Breast epithelium (tissue), 3 donors: ENCODE data around the gene GATB.

Experiments used
- CTCF ChIP-seq, 3 donors: fragments of 450-650 bp; IDR thresholded peaks; one replicate each; pipeline ENCODE4 v1.5.1; 2016 to 2017; ENCODE audit warnings: antibody characterized with exemption in 3 of 3, mild to moderate bottlenecking in 3 of 3, moderate library complexity in 3 of 3
- POLR2A ChIP-seq: fragments of 450-650 bp; IDR thresholded peaks from one replicate; pipeline ENCODE4 v1.6.1; 2016; ENCODE audit warnings: antibody characterized with exemption, mild to moderate bottlenecking, moderate library complexity
- POLR2AphosphoS5 ChIP-seq, 3 donors: sonication (generic); formaldehyde crosslinking; IDR thresholded peaks; one replicate each; pipeline ENCODE4 v1.6.1; 2017; ENCODE audit warnings: antibody characterized with exemption in 3 of 3

GRCh38 chr4:151806511-151806927, 45.7 kb upstream of the GATB start:
- no peak for TF ChIP-seq POLR2A
- TF ChIP-seq POLR2AphosphoS5 (IDR thresholded peaks at IDR 0.05) = no peak
- no peak for TF ChIP-seq CTCF (IDR thresholded peaks at IDR 0.05)
